Memory B cell (primary cell): ENCODE measurements around the gene POU2AF2.

ENCODE experiments used
- ATAC-seq: fragments of 150-1000 bp; cut with Tn5 transposase; 2 replicates; pipeline ENCODE4 v1.10.0; 2021; ENCODE audit warnings: low read depth, mild to moderate bottlenecking, moderate library complexity
- DNase-seq, 2 donors: peaks; one replicate each; pipeline ENCODE4 v3.0.0; 2022; ENCODE audit warnings: low spot score in 2 of 2
- H3K27ac Mint-ChIP-seq: one replicate; pipeline ENCODE4 v1.8.0; 2022; ENCODE audit warnings: mild to moderate bottlenecking, moderate library complexity, mixed read lengths
- H3K27me3 Mint-ChIP-seq: one replicate; pipeline ENCODE4 v1.8.0; 2022; ENCODE audit warnings: mixed read lengths
- H3K36me3 Mint-ChIP-seq: one replicate; pipeline ENCODE4 v1.8.0; 2022; ENCODE audit warnings: mild to moderate bottlenecking, mixed read lengths
- H3K4me1 Mint-ChIP-seq: one replicate; pipeline ENCODE4 v1.8.0; 2022; ENCODE audit warnings: mixed read lengths
- H3K4me3 Mint-ChIP-seq: one replicate; pipeline ENCODE4 v1.8.0; 2022; ENCODE audit warnings: mild to moderate bottlenecking, moderate library complexity, mixed read lengths
- H3K9me3 Mint-ChIP-seq: one replicate; pipeline ENCODE4 v1.8.0; 2022; ENCODE audit warnings: mixed read lengths

Gene POU2AF2

GRCh38 chr11:111301004-111301841, 55.7 kb downstream of the POU2AF2 start:
- Mint-ChIP-seq H3K4me3 (peak overlapping the region; percentile 4), H3K27me3 (no peaks in the 10 kb centered on the region)

GRCh38 chr11:111301842-111302118, 56.3 kb downstream of the POU2AF2 start:
- H3K27ac Mint-ChIP-seq: no peak overlapping the region
- ATAC-seq (no peak), DNase-seq (no peak)
- H3K36me3 Mint-ChIP-seq: no peaks in the 10 kb centered on the region
- no peak overlapping the region for H3K4me3 Mint-ChIP-seq
- no peaks in the 10 kb centered on the region for H3K27me3 Mint-ChIP-seq
- peaks cover 21% of the 10 kb centered on the region for H3K4me1 Mint-ChIP-seq
- no peaks in the 10 kb centered on the region for H3K9me3 Mint-ChIP-seq

More at GRCh38 chr11:111301004-111301841, 55.7 kb downstream of the POU2AF2 start:
- Mint-ChIP-seq H3K36me3 (no peaks in the 10 kb centered on the region), H3K9me3 (no peaks in the 10 kb centered on the region), H3K27ac (no peak overlapping the region), H3K4me1 (peaks cover 21% of the 10 kb centered on the region)
- DNase-seq (no peak), ATAC-seq (peak; percentile 54)

- Mint-ChIP-seq H3K4me1 (peaks cover 21% of the 10 kb centered on the region), H3K36me3 (no peaks in the 10 kb centered on the region), H3K9me3 (no peaks in the 10 kb centered on the region), H3K4me3 (no peak overlapping the region), H3K27ac (no peak overlapping the region), H3K27me3 (no peaks in the 10 kb centered on the region)
- DNase-seq: no peak
- peak; percentile 40 for ATAC-seq
Measured at GRCh38 chr11:111302298-111302697, 56.8 kb downstream of the POU2AF2 start.

GRCh38 chr11:111303461-111303860, 57.9 kb downstream of the POU2AF2 start:
- H3K4me1 Mint-ChIP-seq: peaks cover 21% of the 10 kb centered on the region
- peaks cover 3% of the 10 kb centered on the region for H3K36me3 Mint-ChIP-seq
- H3K27ac Mint-ChIP-seq: no peak overlapping the region
- no peak overlapping the region for H3K4me3 Mint-ChIP-seq
- peaks cover 1% of the 10 kb centered on the region for H3K27me3 Mint-ChIP-seq
- H3K9me3 Mint-ChIP-seq: no peaks in the 10 kb centered on the region
- DNase-seq (no peak), ATAC-seq (no peak)

- Mint-ChIP-seq H3K27ac (no peak overlapping the region), H3K9me3 (no peaks in the 10 kb centered on the region), H3K27me3 (peaks cover 1% of the 10 kb centered on the region), H3K4me3 (no peak overlapping the region), H3K36me3 (peaks cover 3% of the 10 kb centered on the region), H3K4me1 (peaks cover 20% of the 10 kb centered on the region)
- ATAC-seq (no peak), DNase-seq (no peak)
Measured at GRCh38 chr11:111305162-111305802, 59.8 kb downstream of the POU2AF2 start.

DNA sequence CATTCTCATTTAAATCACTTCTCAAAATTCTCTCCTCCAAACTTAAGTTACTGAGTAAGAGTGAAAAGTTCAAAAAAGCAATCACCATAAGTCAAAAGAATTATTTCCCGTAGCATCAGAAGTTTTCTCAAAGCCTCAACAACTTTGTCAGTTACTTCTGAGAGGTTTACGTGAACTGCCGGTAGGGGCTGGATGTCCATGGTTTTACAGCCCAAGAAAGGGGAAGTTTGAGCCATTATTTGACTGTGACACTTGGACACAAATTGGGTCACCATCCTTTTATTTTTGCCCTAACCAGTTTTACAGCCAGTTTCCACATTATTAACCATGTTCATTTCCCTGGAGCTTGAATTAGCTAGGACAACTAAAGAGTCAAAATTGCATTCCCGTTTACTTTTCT, 60.4 kb downstream of the POU2AF2 start:
- Mint-ChIP-seq H3K27me3 (peaks cover 1% of the 10 kb centered on the region), H3K4me3 (no peak overlapping the region), H3K4me1 (peaks cover 14% of the 10 kb centered on the region), H3K36me3 (peaks cover 3% of the 10 kb centered on the region), H3K9me3 (no peaks in the 10 kb centered on the region), H3K27ac (no peak overlapping the region)
- DNase-seq (no peak), ATAC-seq (no peak)

GRCh38 chr11:111306321-111306720, 60.8 kb downstream of the POU2AF2 start:
- Mint-ChIP-seq H3K9me3 (no peaks in the 10 kb centered on the region), H3K27me3 (peaks cover 1% of the 10 kb centered on the region)
- no peak for DNase-seq

GRCh38 chr11:111307472-111308108, 62.1 kb downstream of the POU2AF2 start:
- Mint-ChIP-seq H3K4me3 (no peak overlapping the region), H3K9me3 (no peaks in the 10 kb centered on the region), H3K4me1 (peaks cover 3% of the 10 kb centered on the region), H3K27ac (no peak overlapping the region), H3K36me3 (peaks cover 3% of the 10 kb centered on the region), H3K27me3 (peaks cover 1% of the 10 kb centered on the region)
- ATAC-seq (no peak), DNase-seq (no peak)

More at GRCh38 chr11:111306321-111306720, 60.8 kb downstream of the POU2AF2 start:
- H3K4me3 Mint-ChIP-seq: no peak overlapping the region
- ATAC-seq: no peak
- H3K4me1 Mint-ChIP-seq: peaks cover 10% of the 10 kb centered on the region
- H3K36me3 Mint-ChIP-seq: peaks cover 3% of the 10 kb centered on the region
- H3K27ac Mint-ChIP-seq: no peak overlapping the region

DNA sequence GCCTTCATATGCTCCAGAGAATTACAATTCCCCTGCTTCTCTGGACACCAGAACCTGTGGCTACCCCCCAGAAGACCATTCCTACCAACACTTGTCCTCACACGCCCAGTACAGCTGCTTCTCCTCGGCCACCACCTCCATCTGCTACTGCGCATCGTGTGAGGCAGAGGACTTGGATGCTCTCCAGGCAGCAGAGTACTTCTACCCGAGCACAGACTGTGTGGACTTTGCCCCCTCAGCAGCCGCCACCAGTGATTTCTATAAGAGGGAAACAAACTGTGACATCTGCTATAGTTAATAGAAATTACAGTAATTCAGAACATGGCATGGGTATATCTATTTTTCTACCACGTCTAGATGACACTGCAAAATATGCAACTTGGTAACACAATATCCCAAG, 62.6 kb downstream of the POU2AF2 start:
- H3K27me3 Mint-ChIP-seq: peaks cover 1% of the 10 kb centered on the region
- H3K4me1 Mint-ChIP-seq: peaks cover 2% of the 10 kb centered on the region
- H3K36me3 Mint-ChIP-seq: peaks cover 7% of the 10 kb centered on the region
- H3K4me3 Mint-ChIP-seq: no peak overlapping the region
- ATAC-seq (no peak), DNase-seq (no peak)
- H3K9me3 Mint-ChIP-seq: peaks cover 3% of the 10 kb centered on the region
- H3K27ac Mint-ChIP-seq: no peak overlapping the region

- peaks cover 1% of the 10 kb centered on the region for H3K27me3 Mint-ChIP-seq
- H3K4me1 Mint-ChIP-seq: peaks cover 2% of the 10 kb centered on the region
- peaks cover 5% of the 10 kb centered on the region for H3K9me3 Mint-ChIP-seq
- DNase-seq: no peak
- peaks cover 11% of the 10 kb centered on the region for H3K36me3 Mint-ChIP-seq
- H3K27ac Mint-ChIP-seq: no peak overlapping the region
- ATAC-seq: no peak
- H3K4me3 Mint-ChIP-seq: no peak overlapping the region
Measured at GRCh38 chr11:111309215-111309915, 63.8 kb downstream of the POU2AF2 start.

DNA sequence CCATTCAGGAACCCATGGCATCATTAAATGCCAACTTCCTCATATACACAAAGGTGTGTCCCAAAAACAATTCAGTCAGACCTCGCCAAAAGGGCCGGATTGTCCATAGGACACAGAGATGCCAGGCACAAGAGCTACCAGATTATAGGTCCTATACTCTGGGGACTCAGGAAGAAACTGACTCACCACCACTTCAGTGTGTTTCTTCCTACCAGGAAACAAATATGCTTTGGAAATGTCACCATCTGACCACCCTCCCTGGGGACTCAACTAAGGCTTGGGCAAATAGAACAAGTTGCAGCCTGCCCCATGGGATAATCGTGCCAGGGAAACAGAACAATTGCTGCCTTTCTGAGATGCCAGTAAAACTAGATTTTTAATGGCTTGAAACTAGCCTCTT, 64.6 kb downstream of the POU2AF2 start:
- no peak overlapping the region for H3K27ac Mint-ChIP-seq
- DNase-seq (no peak), ATAC-seq (no peak)
- peaks cover 1% of the 10 kb centered on the region for H3K27me3 Mint-ChIP-seq
- no peak overlapping the region for H3K4me3 Mint-ChIP-seq
- peaks cover 2% of the 10 kb centered on the region for H3K4me1 Mint-ChIP-seq
- peaks cover 8% of the 10 kb centered on the region for H3K9me3 Mint-ChIP-seq
- H3K36me3 Mint-ChIP-seq: peaks cover 16% of the 10 kb centered on the region

DNA sequence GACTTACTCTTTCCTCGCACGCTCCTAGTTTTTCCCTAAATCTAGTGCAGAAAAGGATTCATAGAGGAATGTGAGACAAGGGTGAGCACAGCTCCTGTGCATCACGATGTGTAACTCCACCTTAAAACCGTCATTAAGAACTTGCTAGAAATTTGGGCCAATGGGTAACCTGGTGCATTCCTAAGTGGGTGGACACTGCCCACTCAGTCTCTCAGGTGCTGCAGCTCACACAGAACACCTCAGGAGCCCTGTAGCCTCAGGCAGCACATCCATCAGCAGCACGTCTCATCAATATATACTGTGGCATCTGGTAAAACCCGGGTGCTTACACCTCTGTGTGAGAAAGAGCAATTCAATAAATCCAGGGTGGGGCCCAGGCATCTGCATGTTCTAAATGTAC, 65.2 kb downstream of the POU2AF2 start:
- ATAC-seq (no peak), DNase-seq (no peak)
- Mint-ChIP-seq H3K36me3 (peaks cover 16% of the 10 kb centered on the region), H3K27me3 (peaks cover 1% of the 10 kb centered on the region), H3K4me3 (no peak overlapping the region), H3K4me1 (no peaks in the 10 kb centered on the region), H3K9me3 (peaks cover 8% of the 10 kb centered on the region), H3K27ac (no peak overlapping the region)

DNA sequence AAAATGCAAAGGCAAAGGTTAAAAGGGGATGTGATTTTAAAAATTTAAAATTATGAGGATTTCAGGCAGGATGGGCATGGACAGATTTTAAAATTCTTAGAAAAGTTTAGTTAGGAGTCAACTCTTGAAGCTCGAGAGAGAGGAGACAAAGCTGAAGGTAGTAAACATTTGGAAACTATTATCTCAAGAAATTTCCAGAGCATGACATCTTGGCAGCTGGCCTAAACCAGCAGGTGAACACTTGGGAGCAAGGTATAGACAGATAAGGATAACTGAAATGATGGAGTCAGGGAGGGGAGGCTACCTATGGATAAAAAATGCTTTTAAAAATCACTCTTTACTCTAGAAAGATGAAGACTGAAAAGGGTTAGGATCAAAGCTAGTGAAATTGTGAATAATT, 66.6 kb downstream of the POU2AF2 start:
- Mint-ChIP-seq H3K27ac (no peak overlapping the region), H3K27me3 (peaks cover 1% of the 10 kb centered on the region), H3K9me3 (peaks cover 8% of the 10 kb centered on the region), H3K36me3 (peaks cover 20% of the 10 kb centered on the region), H3K4me3 (no peak overlapping the region), H3K4me1 (no peaks in the 10 kb centered on the region)
- DNase-seq (no peak), ATAC-seq (no peak)

- Mint-ChIP-seq H3K4me1 (no peaks in the 10 kb centered on the region), H3K27me3 (no peaks in the 10 kb centered on the region), H3K4me3 (no peak overlapping the region), H3K36me3 (peaks cover 9% of the 10 kb centered on the region), H3K27ac (no peak overlapping the region), H3K9me3 (peaks cover 4% of the 10 kb centered on the region)
- no peak for DNase-seq
- no peak for ATAC-seq
Measured at GRCh38 chr11:111319296-111319695, 73.8 kb downstream of the POU2AF2 start.
